H1 (cell line): ENCODE measurements around the gene RELCH. TPM values are rescaled to one million over a fixed set of nuclear protein-coding genes. Genes with fewer than 3 reads are reported as not detected.

Experiments used
- CTCF ChIA-PET: fragments of 300-600 bp; sonication (Branson Sonifier 250); formaldehyde crosslinking; loops from one replicate; lab custom pipeline; 2021; ENCODE audit not compliant: partially characterized antibody; lab: Charles Lee
- POLR2A ChIA-PET: fragments of 300-600 bp; sonication (Branson Sonifier 250); formaldehyde crosslinking; loops from one replicate; lab custom pipeline; 2021; ENCODE audit warnings: inconsistent platforms; ENCODE audit not compliant: partially characterized antibody; lab: Charles Lee
- DNase-seq, 2 experiments: peaks; one replicate each; pipeline versions ENCODE4 v3.0.0 to v3.0.0-alpha.2; 2010 to 2022; ENCODE audit warnings: low spot score in 2 of 2, low read depth in 1 of 2, mixed read lengths in 1 of 2
- FAIRE-seq: peaks from 2 replicates; lab custom pipeline; 2011; peaks lifted over from hg19 to GRCh38; lab: Jason Lieb, UNC
- H2AFZ ChIP-seq: 2 replicates; pipeline ENCODE4 v1.8.1; 2012; ENCODE audit warnings: low read length, inconsistent platforms
- H2AK5ac ChIP-seq: 2 replicates; pipeline ENCODE4 v1.6.1; 2013; ENCODE audit warnings: low read depth, low read length
- H2BK120ac ChIP-seq: replicated peaks from 2 replicates; pipeline ENCODE3; 2013; ENCODE audit warnings: low read depth, low read length, inconsistent platforms
- H2BK12ac ChIP-seq: 2 replicates; pipeline ENCODE4 v1.6.1; 2013; ENCODE audit warnings: low read depth, low read length
- H2BK15ac ChIP-seq: 2 replicates; pipeline ENCODE4 v1.6.1; 2013; ENCODE audit warnings: low read length
- H2BK20ac ChIP-seq: 2 replicates; pipeline ENCODE4 v1.6.1; 2013; ENCODE audit warnings: low read length
- H2BK5ac ChIP-seq: 2 replicates; pipeline ENCODE4 v1.6.1; 2013; ENCODE audit warnings: low read depth, low read length
- H3K14ac ChIP-seq: 2 replicates; pipeline ENCODE4 v1.6.1; 2013; ENCODE audit warnings: inconsistent platforms; ENCODE audit not compliant: insufficient read length
- H3K18ac ChIP-seq: 2 replicates; pipeline ENCODE4 v1.6.1; 2013; ENCODE audit warnings: low read length; ENCODE audit errors: extremely low read depth
- H3K23ac ChIP-seq: 2 replicates; pipeline ENCODE4 v1.6.1; 2013; ENCODE audit warnings: inconsistent platforms; ENCODE audit not compliant: insufficient read length
- H3K23me2 ChIP-seq: 2 replicates; pipeline ENCODE4 v1.6.1; 2013; ENCODE audit warnings: low read depth, low read length
- H3K27ac ChIP-seq: 2 replicates; pipeline ENCODE4 v1.6.1; 2011; ENCODE audit warnings: low read depth, low read length, inconsistent platforms
- H3K27me3 ChIP-seq, 4 experiments: replicated peaks in 1 of 4; 1 replicate in 1 of 4; 2 replicates in 3 of 4; pipeline versions ENCODE4 v1.6.1 to v1.8.1; 2011 to 2013; ENCODE audit warnings: low read length in 3 of 4, mild to moderate bottlenecking in 3 of 4, inconsistent platforms in 2 of 4, mixed read lengths in 2 of 4, moderate library complexity in 1 of 4; ENCODE audit not compliant: control insufficient read depth in 3 of 4, insufficient read depth in 3 of 4; ENCODE audit errors: extremely low read depth in 1 of 4
- H3K36me3 ChIP-seq, 4 experiments: 2 replicates each; pipeline versions ENCODE4 v1.6.1 to v1.8.1; 2011 to 2013; ENCODE audit warnings: mild to moderate bottlenecking in 4 of 4, low read length in 3 of 4, moderate library complexity in 2 of 4, control low read depth in 1 of 4, inconsistent platforms in 1 of 4; ENCODE audit not compliant: insufficient read depth in 4 of 4, control insufficient read depth in 2 of 4
- H3K4ac ChIP-seq: replicated peaks from 2 replicates; pipeline ENCODE3; 2013; ENCODE audit warnings: low read length, low read depth, mixed read lengths, inconsistent platforms; ENCODE audit not compliant: insufficient read length
- H3K4me1 ChIP-seq, 4 experiments: replicated peaks in 1 of 4; 1 replicate in 1 of 4; 2 replicates in 3 of 4; pipeline versions ENCODE4 v1.6.1 to v1.8.1; 2011 to 2013; ENCODE audit warnings: low read length in 3 of 4, inconsistent platforms in 2 of 4, mixed read lengths in 1 of 4; ENCODE audit not compliant: insufficient read depth in 4 of 4, control insufficient read depth in 3 of 4
- H3K4me2 ChIP-seq, 2 experiments: 2 replicates each; pipeline versions ENCODE4 v1.6.1 to v1.8.1; 2011 to 2013; ENCODE audit warnings: low read depth in 2 of 2, low read length in 2 of 2, control low read depth in 1 of 2, inconsistent platforms in 1 of 2, mild to moderate bottlenecking in 1 of 2; ENCODE audit not compliant: insufficient read depth in 1 of 2
- H3K4me3 ChIP-seq, 4 experiments: fragments of 200-600, 300-600 bp in 1 of 4; sonication (generic), shearing (Covaris generic), sonication (Bioruptor Twin) in 1 of 4; 2 replicates each; pipeline versions ENCODE4 v1.5.1 to v1.8.1; 2011 to 2016; ENCODE audit warnings: low read length in 4 of 4, low read depth in 3 of 4, control low read depth in 2 of 4, inconsistent platforms in 2 of 4, mild to moderate bottlenecking in 2 of 4, mixed read lengths in 1 of 4, moderate library complexity in 1 of 4; ENCODE audit not compliant: insufficient read depth in 2 of 4; ENCODE audit errors: extremely low read depth in 1 of 4
- H3K56ac ChIP-seq: replicated peaks from 2 replicates; pipeline ENCODE3; 2013; ENCODE audit warnings: low read depth, mild to moderate bottlenecking, mixed read lengths, low read length, inconsistent platforms; ENCODE audit not compliant: insufficient read length
- H3K79me1 ChIP-seq: 2 replicates; pipeline ENCODE4 v1.6.1; 2013; ENCODE audit warnings: low read depth, low read length, control low read depth
- H3K79me2 ChIP-seq, 2 experiments: 2 replicates each; pipeline versions ENCODE4 v1.6.1 to v1.8.1; 2012 to 2013; ENCODE audit warnings: low read length in 2 of 2, mild to moderate bottlenecking in 2 of 2, inconsistent platforms in 1 of 2; ENCODE audit not compliant: insufficient read depth in 2 of 2, control insufficient read depth in 1 of 2
- H3K9ac ChIP-seq, 4 experiments: replicated peaks in 1 of 4; 1 replicate in 1 of 4; 2 replicates in 3 of 4; pipeline versions ENCODE4 v1.6.1 to v1.8.1; 2011 to 2013; ENCODE audit warnings: low read depth in 3 of 4, low read length in 3 of 4, control low read depth in 2 of 4, mild to moderate bottlenecking in 2 of 4, moderate library complexity in 2 of 4, inconsistent platforms in 1 of 4; ENCODE audit errors: extremely low read depth in 1 of 4
- H3K9me3 ChIP-seq, 2 experiments: 2 replicates each; pipeline versions ENCODE4 v1.6.1 to v1.8.1; 2012 to 2013; ENCODE audit warnings: mild to moderate bottlenecking in 2 of 2, moderate library complexity in 2 of 2, control low read depth in 1 of 2, inconsistent platforms in 1 of 2, low read depth in 1 of 2, low read length in 1 of 2, mixed read lengths in 1 of 2; ENCODE audit not compliant: insufficient read depth in 2 of 2
- H4K20me1 ChIP-seq, 2 experiments: replicated peaks in 1 of 2; 2 replicates each; pipeline versions ENCODE3 to v1.8.1; 2011 to 2013; ENCODE audit warnings: inconsistent platforms in 2 of 2, low read length in 2 of 2, mild to moderate bottlenecking in 1 of 2; ENCODE audit not compliant: insufficient read depth in 2 of 2, control insufficient read depth in 1 of 2
- H4K5ac ChIP-seq: 2 replicates; pipeline ENCODE4 v1.6.1; 2013; ENCODE audit warnings: low read length, low read depth, mixed read lengths, inconsistent platforms; ENCODE audit not compliant: insufficient read length
- H4K8ac ChIP-seq: 2 replicates; pipeline ENCODE4 v1.8.0; 2013; ENCODE audit warnings: mild to moderate bottlenecking, moderate library complexity, low read length, inconsistent platforms; ENCODE audit not compliant: insufficient read depth; ENCODE audit errors: extremely low read depth
- H4K91ac ChIP-seq: replicated peaks from 2 replicates; pipeline ENCODE3; 2013; ENCODE audit warnings: low read length, mixed read lengths, inconsistent platforms; ENCODE audit not compliant: insufficient read length
- GABPA ChIP-seq: IDR thresholded peaks from 2 replicates; pipeline ENCODE4 v1.6.1; 2011; ENCODE audit warnings: mild to moderate bottlenecking, low read length, moderate library complexity, borderline replicate concordance; ENCODE audit not compliant: insufficient read depth
- GTF2F1 ChIP-seq: IDR thresholded peaks from 2 replicates; pipeline ENCODE4 v1.6.1; 2012; ENCODE audit warnings: low read depth, low read length, improper control_type of control experiment, borderline replicate concordance
- MAFK ChIP-seq: IDR thresholded peaks from 2 replicates; pipeline ENCODE4 v1.6.1; 2012; ENCODE audit warnings: low read depth, mild to moderate bottlenecking, improper control_type of control experiment, low read length
- PHF8 ChIP-seq: fragments of 200-600 bp; sonication (generic); conservative IDR thresholded peaks from 2 replicates; pipeline ENCODE4 v1.7.1; 2012; ENCODE audit warnings: low read depth, mild to moderate bottlenecking, inconsistent platforms, low read length, moderate library complexity
- POU5F1 ChIP-seq: IDR thresholded peaks from 2 replicates; pipeline ENCODE4 v1.6.1; 2011; ENCODE audit warnings: low read depth, mild to moderate bottlenecking, low read length, moderate library complexity
- RXRA ChIP-seq: IDR thresholded peaks from 2 replicates; pipeline ENCODE4 v1.6.1; 2011; ENCODE audit warnings: low read depth, mild to moderate bottlenecking, low read length, moderate library complexity; ENCODE audit not compliant: insufficient read depth
- SUZ12 ChIP-seq: fragments of 200-600 bp; sonication (generic); IDR thresholded peaks from 2 replicates; pipeline ENCODE4 v1.6.1; 2012; ENCODE audit warnings: mild to moderate bottlenecking, inconsistent platforms, low read length, moderate library complexity, mixed read lengths
- WGBS, 2 experiments: shearing (Covaris generic) in 1 of 2; methylation state at CpG; one replicate each; pipeline versions ENCODE4 v1.1.6 to v1.1.7; 2013 to 2015; ENCODE audit warnings: low lambda C conversion rate in 2 of 2, mixed read lengths in 2 of 2, inconsistent platforms in 1 of 2, low coverage in 1 of 2, missing lambda C conversion rate in 1 of 2; ENCODE audit not compliant: insufficient replicate concordance in 2 of 2, insufficient coverage in 1 of 2, insufficient read length in 1 of 2; ENCODE audit errors: extremely low coverage in 1 of 2, missing lambda C conversion rate in 1 of 2; 5-methylcytosine and 5-hydroxymethylcytosine counted together
- polyA plus RNA-seq, 7 experiments: library from polyadenylated mRNA; depleted of rRNA in 3 of 7; stranded (reverse) in 5 of 7; unstranded in 2 of 7; fragments of >200 nt in 5 of 7; fragments of 200-250 nt in 2 of 7; gene quantifications; 1 replicate in 5 of 7; 2 replicates in 1 of 7; 4 replicates in 1 of 7; pipeline versions ENCODE4 v1.2.1 to v1.2.3, GENCODE V29; 2011 to 2013; ENCODE audit warnings: missing spikeins in 2 of 7, mixed read lengths in 2 of 7
- total RNA-seq: library from RNA; stranded (reverse); fragmentation: NEBNext Ultra II Directional; extraction: Animal tissue kit (Norgen Biotek cat#: 25700); gene quantifications from 2 replicates; pipeline ENCODE4 v1.2.1, GENCODE V29; 2021
- TF ChIP-seq, protein P1 (sequence below): IDR thresholded peaks from 2 replicates; pipeline ENCODE4 v1.6.1; 2011; ENCODE audit warnings: low read length, improper control_type of control experiment

RELCH gene
- total and polyA plus RNA-seq, 2 of the 8 experiments (the other 6 are each of a cell fraction or from before 2014, with no cell fraction given), result 7.3 to 26.9 TPM

DNA sequence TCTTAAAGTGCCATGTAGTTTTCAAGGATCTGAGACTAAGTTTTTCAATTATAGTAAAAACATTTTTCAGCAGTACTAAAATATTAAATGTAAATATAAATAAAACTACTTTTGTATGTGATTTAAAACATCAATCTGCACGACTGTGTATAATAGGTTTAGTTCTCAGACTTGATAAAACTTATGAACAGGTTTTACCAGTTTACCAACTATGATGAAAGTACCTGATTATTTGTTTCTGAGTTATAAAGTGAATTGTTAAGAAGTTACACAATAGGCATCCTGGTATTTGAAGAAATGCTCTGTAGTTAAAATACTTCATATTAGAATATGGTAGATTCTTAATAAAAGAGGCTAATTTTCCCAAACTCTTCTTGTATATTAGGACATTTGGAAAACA, 14.8 kb downstream of the RELCH start:
- Histone ChIP-seq H3K23me2 (no peaks in the 10 kb centered on the region), H3K4me2 (no peak overlapping the region), H3K27ac (no peak overlapping the region), H4K20me1 (peaks cover 0 to 3% of the 10 kb centered on the region in 2 experiments), H3K14ac (no peak overlapping the region), H2AFZ (no peak overlapping the region), H3K18ac (no peak overlapping the region), H3K79me2 (peaks cover 0 to 90% of the 10 kb centered on the region in 2 experiments; a peak in 2 of 4 replicates), H3K4me1 (no peaks in the 10 kb centered on the region), H3K56ac (no peak overlapping the region), H3K9me3 (no peaks in the 10 kb centered on the region), H4K5ac (no peak overlapping the region), H3K36me3 (no peaks in the 10 kb centered on the region), H3K9ac (no peak overlapping the region), H2BK15ac (no peak overlapping the region), H2BK20ac (no peak overlapping the region), H2BK5ac (no peak overlapping the region), H3K79me1 (peaks cover 2% of the 10 kb centered on the region; the same call in 1 of the 2 replicates), H2BK120ac (no peak overlapping the region), H3K4ac (no peak overlapping the region), H3K23ac (no peak overlapping the region), H4K8ac (no peak overlapping the region), H2BK12ac (no peak overlapping the region), H2AK5ac (no peak overlapping the region), H3K4me3 (no peak overlapping the region), H4K91ac (no peak overlapping the region), H3K27me3 (no peaks in the 10 kb centered on the region)
- DNase-seq (no peak), FAIRE-seq (no peak)
- CTCF ChIA-PET, result interaction anchor here (0.8 kb wide), 1 partner anchor 9 kb away, joined by 3 read pairs; no protein-coding TSS in a partner anchor
- 46% methylated on average over 1 of the region's 1 CpG; no CpG with 5 or more reads in 1 of the 2 experiments for WGBS, 2 experiments
- POLR2A ChIA-PET, result interaction anchor here (2.5 kb wide), 1 partner anchor 15 kb away, joined by 10 read pairs; the partner anchor contains the start of genes PIGN and RELCH
- TF ChIP-seq GABPA, result no peak
- no peak for TF ChIP-seq MAFK
- TF ChIP-seq PHF8, result no peak
- no peak for TF ChIP-seq GTF2F1
- TF ChIP-seq POU5F1, result no peak
- TF ChIP-seq RXRA, result no peak
- no peak for TF ChIP-seq SUZ12
- TF ChIP-seq, protein P1, sequence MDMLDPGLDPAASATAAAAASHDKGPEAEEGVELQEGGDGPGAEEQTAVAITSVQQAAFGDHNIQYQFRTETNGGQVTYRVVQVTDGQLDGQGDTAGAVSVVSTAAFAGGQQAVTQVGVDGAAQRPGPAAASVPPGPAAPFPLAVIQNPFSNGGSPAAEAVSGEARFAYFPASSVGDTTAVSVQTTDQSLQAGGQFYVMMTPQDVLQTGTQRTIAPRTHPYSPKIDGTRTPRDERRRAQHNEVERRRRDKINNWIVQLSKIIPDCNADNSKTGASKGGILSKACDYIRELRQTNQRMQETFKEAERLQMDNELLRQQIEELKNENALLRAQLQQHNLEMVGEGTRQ, result no peak
